Measurements from ENCODE around the gene PLA2G4F. TPM values are rescaled to one million over a fixed set of nuclear protein-coding genes. Genes with fewer than 3 reads are reported as not detected.

The PLA2G4F gene
- under 1 TPM in 2 of 3 donors, not detected in 1; 0.09 to 0.68 TPM for polyA plus RNA-seq

GRCh38 chr15:42156243-42156922, at the start of gene PLA2G4F:
Gene PLA2G4F (minus strand): TSS chr15:42156636. CDS start chr15:42156549, 87 bp downstream.
- WGBS, 3 donors: 37 to 78% (median 68%) methylated on average over 8 of the region's 8 CpGs
- no peak within 1 kb of the TSS for H3K27ac ChIP-seq (ENCODE audit: low read depth, low read length)

GRCh38 chr15:42203891-42204290, 47.5 kb upstream of the PLA2G4F start:
- 85 to 89% (median 86%) methylated on average over 3 of the region's 3 CpGs for WGBS, 3 donors

GRCh38 chr15:42202653-42203052, 46.2 kb upstream of the PLA2G4F start:
- 52 to 58% (median 57%) methylated on average over 2 of the region's 2 CpGs for WGBS, 3 donors

More at GRCh38 chr15:42203891-42204290, 47.5 kb upstream of the PLA2G4F start:
- no peak overlapping the region for H3K27ac ChIP-seq (ENCODE audit: low read depth, low read length)

GRCh38 chr15:42201801-42202200, 45.4 kb upstream of the PLA2G4F start:
- WGBS, 3 donors: 93 to 98% (median 94%) methylated on average over 1 of the region's 1 CpG
- no peak overlapping the region for H3K27ac ChIP-seq (ENCODE audit: low read depth, low read length)

More at GRCh38 chr15:42202653-42203052, 46.2 kb upstream of the PLA2G4F start:
- no peak overlapping the region for H3K27ac ChIP-seq (ENCODE audit: low read depth, low read length)

GRCh38 chr15:42199126-42199525, 42.7 kb upstream of the PLA2G4F start:
- no peak overlapping the region for H3K27ac ChIP-seq (ENCODE audit: low read depth, low read length)
- WGBS, 3 donors: 92 to 97% (median 95%) methylated on average over 5 of the region's 5 CpGs

- no peak overlapping the region for H3K27ac ChIP-seq (ENCODE audit: low read depth, low read length)
- WGBS, 3 donors: 95 to 97% (median 97%) methylated on average over 1 of the region's 1 CpG
These were observed 42.1 kb upstream of the PLA2G4F start for GRCh38 chr15:42198516-42198915.

GRCh38 chr15:42194513-42194912, 38.1 kb upstream of the PLA2G4F start:
- 84 to 92% (median 89%) methylated on average over 5 of the region's 5 CpGs for WGBS, 3 donors

GRCh38 chr15:42193383-42193782, 36.9 kb upstream of the PLA2G4F start:
- 92 to 95% (median 92%) methylated on average over 3 of the region's 3 CpGs for WGBS, 3 donors
- no peak overlapping the region for H3K27ac ChIP-seq (ENCODE audit: low read depth, low read length)

More at GRCh38 chr15:42194513-42194912, 38.1 kb upstream of the PLA2G4F start:
- H3K27ac ChIP-seq (ENCODE audit: low read depth, low read length): no peak overlapping the region

GRCh38 chr15:42191610-42192346, 35.3 kb upstream of the PLA2G4F start:
- no peak overlapping the region for H3K27ac ChIP-seq (ENCODE audit: low read depth, low read length)
- 88 to 90% (median 90%) methylated on average over 8 of the region's 8 CpGs for WGBS, 3 donors

GRCh38 chr15:42190370-42190769, 33.9 kb upstream of the PLA2G4F start:
- H3K27ac ChIP-seq (ENCODE audit: low read depth, low read length): no peak overlapping the region
- 97 to 99% (median 98%) methylated on average over 2 of the region's 2 CpGs for WGBS, 3 donors

GRCh38 chr15:42185801-42186200, 29.4 kb upstream of the PLA2G4F start:
- H3K27ac ChIP-seq (ENCODE audit: low read depth, low read length): no peak overlapping the region

GRCh38 chr15:42184736-42185135, 28.3 kb upstream of the PLA2G4F start:
- WGBS, 3 donors: 93 to 94% (median 93%) methylated on average over 4 of the region's 4 CpGs
- no peak overlapping the region for H3K27ac ChIP-seq (ENCODE audit: low read depth, low read length)

More at GRCh38 chr15:42185801-42186200, 29.4 kb upstream of the PLA2G4F start:
- WGBS, 3 donors: 92 to 100% (median 98%) methylated on average over 1 of the region's 1 CpG

- no peak overlapping the region for H3K27ac ChIP-seq (ENCODE audit: low read depth, low read length)
- WGBS, 3 donors: 72 to 80% (median 79%) methylated on average over 5 of the region's 5 CpGs
These were observed 27.9 kb upstream of the PLA2G4F start for GRCh38 chr15:42184296-42184695.

GRCh38 chr15:42182961-42183360, 26.5 kb upstream of the PLA2G4F start:
- WGBS, 3 donors: 75 to 91% (median 82%) methylated on average over 6 of the region's 6 CpGs
- no peak overlapping the region for H3K27ac ChIP-seq (ENCODE audit: low read depth, low read length)

- no peak overlapping the region for H3K27ac ChIP-seq (ENCODE audit: low read depth, low read length)
- 87 to 92% (median 88%) methylated on average over 6 of the region's 6 CpGs for WGBS, 3 donors
These were observed 26.0 kb upstream of the PLA2G4F start for GRCh38 chr15:42182328-42182886.

- WGBS, 3 donors: 78 to 90% (median 88%) methylated on average over 2 of the region's 2 CpGs
- H3K27ac ChIP-seq (ENCODE audit: low read depth, low read length): no peak overlapping the region
These were observed 21.6 kb upstream of the PLA2G4F start for GRCh38 chr15:42178056-42178455.

- no peak overlapping the region for H3K27ac ChIP-seq (ENCODE audit: low read depth, low read length)
- 67 to 84% (median 71%) methylated on average over 5 of the region's 5 CpGs for WGBS, 3 donors
These were observed 19.2 kb upstream of the PLA2G4F start for GRCh38 chr15:42175671-42176070.

GRCh38 chr15:42172475-42172874, 16.0 kb upstream of the PLA2G4F start:
- no peak overlapping the region for H3K27ac ChIP-seq (ENCODE audit: low read depth, low read length)
- 71 to 90% (median 82%) methylated on average over 5 of the region's 5 CpGs for WGBS, 3 donors

- H3K27ac ChIP-seq (ENCODE audit: low read depth, low read length): no peak overlapping the region
- 73 to 90% (median 77%) methylated on average over 1 of the region's 1 CpG for whole genome bisulfite sequencing, 3 donors
These were observed 15.4 kb upstream of the PLA2G4F start for GRCh38 chr15:42171795-42172194.
